GM12878 (cell line): ENCODE measurements around the gene RALGPS1. TPM values are rescaled to one million over a fixed set of nuclear protein-coding genes. Genes with fewer than 3 reads are reported as not detected.

ENCODE experiments used
- ATAC-seq: fragments of 200-7000 bp; cut with Tn5 transposase; 3 replicates; pipeline ENCODE4 v1.9.1; 2020; ENCODE audit warnings: mild to moderate bottlenecking, moderate library complexity
- BruUV-seq: library from RNA; stranded (reverse); fragments of 400-500 nt; replicated peaks from 2 replicates; lab custom pipeline; 2021; lab: Mats Ljungman, UMichigan
- CTCF ChIA-PET: fragments of 300-600 bp; sonication (Branson Sonifier 250); formaldehyde crosslinking; extraction: SDS; loops from one replicate; lab custom pipeline; 2021; ENCODE audit warnings: inconsistent platforms; lab: Yijun Ruan, JAX
- POLR2A ChIA-PET: fragments of 350-600 bp; formaldehyde crosslinking; extraction: SDS; loops from one replicate; lab custom pipeline; 2021; ENCODE audit warnings: inconsistent platforms; lab: Charles Lee
- RAD21 ChIA-PET: fragments of 300-600 bp; sonication (Branson Sonifier 250); formaldehyde crosslinking; loops from one replicate; lab custom pipeline; 2023; ENCODE audit warnings: antibody characterized with exemption; ENCODE audit not compliant: unreplicated experiment; lab: Charles Lee
- SMC1A ChIA-PET: fragments of 300-600 bp; sonication (Branson Sonifier 250); formaldehyde crosslinking; loops from one replicate; lab custom pipeline; 2023; ENCODE audit not compliant: unreplicated experiment, uncharacterized antibody; lab: Charles Lee
- DNase-seq: peaks from one replicate; pipeline ENCODE4 v3.0.0-alpha.2; 2011; ENCODE audit warnings: low read depth, low spot score
- FAIRE-seq: peaks from 3 replicates; lab custom pipeline; 2011; peaks lifted over from hg19 to GRCh38; lab: Jason Lieb, UNC
- H2AFZ ChIP-seq: 2 replicates; pipeline ENCODE4 v1.6.0; 2011; ENCODE audit warnings: low read depth, low read length, control low read depth; ENCODE audit not compliant: control insufficient read depth
- H3K27ac ChIP-seq: 2 replicates; pipeline ENCODE4 v1.5.1; 2011; ENCODE audit warnings: control low read depth; ENCODE audit not compliant: control insufficient read depth, insufficient read depth
- H3K27me3 ChIP-seq, 2 experiments: replicated peaks in 1 of 2; 2 replicates each; pipeline versions ENCODE4 v1.6.0 to v1.6.1; 2011; ENCODE audit warnings: low read length in 1 of 2; ENCODE audit not compliant: control insufficient read depth in 2 of 2, insufficient read depth in 2 of 2
- H3K36me3 ChIP-seq, 2 experiments: 2 replicates each; pipeline ENCODE4 v1.5.1; 2011; ENCODE audit warnings: low read length in 1 of 2; ENCODE audit not compliant: control insufficient read depth in 2 of 2, insufficient read depth in 2 of 2
- H3K4me1 ChIP-seq: 2 replicates; pipeline ENCODE4 v1.6.1; 2011; ENCODE audit warnings: mild to moderate bottlenecking, low read length, moderate library complexity, mixed read lengths; ENCODE audit not compliant: control insufficient read depth, insufficient read depth
- H3K4me2 ChIP-seq: 2 replicates; pipeline ENCODE4 v1.6.0; 2011; ENCODE audit warnings: control low read depth; ENCODE audit not compliant: control insufficient read depth, insufficient read depth
- H3K4me3 ChIP-seq: fragments of 200-600 bp; sonication (generic); 2 replicates; pipeline ENCODE4 v1.5.1; 2016
- H3K79me2 ChIP-seq: 2 replicates; pipeline ENCODE4 v1.6.0; 2011; ENCODE audit warnings: low read length; ENCODE audit not compliant: control insufficient read depth, insufficient read depth
- H3K9ac ChIP-seq: 2 replicates; pipeline ENCODE4 v1.8.0; 2011; ENCODE audit warnings: low read length, control low read depth, mixed read lengths; ENCODE audit not compliant: control insufficient read depth, insufficient read depth
- H3K9me3 ChIP-seq: replicated peaks from 3 replicates; pipeline ENCODE4 v1.5.1; 2011; ENCODE audit warnings: mild to moderate bottlenecking, low read length; ENCODE audit not compliant: control insufficient read depth, insufficient read depth
- H4K20me1 ChIP-seq: 2 replicates; pipeline ENCODE4 v1.6.0; 2011; ENCODE audit not compliant: control insufficient read depth, insufficient read depth
- BRCA1 ChIP-seq: IDR thresholded peaks from 2 replicates; pipeline ENCODE4 v1.6.1; 2011; ENCODE audit warnings: low read depth, low read length, improper control_type of control experiment
- CHD2 ChIP-seq: IDR thresholded peaks from 2 replicates; pipeline ENCODE4 v1.6.1; 2011; ENCODE audit warnings: low read depth, low read length, improper control_type of control experiment, borderline replicate concordance
- CREB1 ChIP-seq: IDR thresholded peaks from 2 replicates; pipeline ENCODE4 v1.6.1; 2012; ENCODE audit warnings: low read depth, mild to moderate bottlenecking, inconsistent platforms
- IKZF1 ChIP-seq: fragments of 450-650 bp; conservative IDR thresholded peaks from 2 replicates; pipeline ENCODE4 v1.6.1; 2017; ENCODE audit warnings: antibody characterized with exemption, mild to moderate bottlenecking
- IKZF2 ChIP-seq, 2 experiments: fragments of 450-650 bp; IDR thresholded peaks; 2 replicates each; pipeline ENCODE4 v1.6.1; 2017; ENCODE audit warnings: mild to moderate bottlenecking in 2 of 2, moderate library complexity in 2 of 2
- MYC ChIP-seq: IDR thresholded peaks from 2 replicates; pipeline ENCODE4 v1.6.1; 2011; ENCODE audit warnings: mild to moderate bottlenecking, low read length, moderate library complexity, inconsistent platforms; ENCODE audit not compliant: insufficient read depth, insufficient replicate concordance, insufficient read length, severe bottlenecking
- PAX8 ChIP-seq: fragments of 450-650 bp; IDR thresholded peaks from 2 replicates; pipeline ENCODE4 v1.6.1; 2017; ENCODE audit warnings: mild to moderate bottlenecking, moderate library complexity
- PML ChIP-seq: IDR thresholded peaks from 2 replicates; pipeline ENCODE4 v1.6.1; 2012; ENCODE audit warnings: low read length, inconsistent platforms
- RBBP5 ChIP-seq: fragments of 200-600 bp; sonication (generic); conservative IDR thresholded peaks from 2 replicates; pipeline ENCODE4 v1.6.1; 2016
- SPI1 ChIP-seq: IDR thresholded peaks from 2 replicates; pipeline ENCODE4 v1.6.1; 2011; ENCODE audit warnings: low read depth, mild to moderate bottlenecking, low read length, moderate library complexity, borderline replicate concordance; ENCODE audit not compliant: insufficient read depth
- SREBF1 ChIP-seq: IDR thresholded peaks from 2 replicates; pipeline ENCODE4 v1.6.1; 2012; ENCODE audit warnings: mild to moderate bottlenecking, low read length
- STAT1 ChIP-seq: fragments of 450-650 bp; conservative IDR thresholded peaks from 2 replicates; pipeline ENCODE4 v1.6.1; 2014; ENCODE audit warnings: antibody characterized with exemption, mild to moderate bottlenecking
- TCF12 ChIP-seq: IDR thresholded peaks from 2 replicates; pipeline ENCODE4 v1.6.1; 2011; ENCODE audit warnings: low read depth, mild to moderate bottlenecking, low read length
- ZNF384 ChIP-seq: IDR thresholded peaks from 2 replicates; pipeline ENCODE4 v1.6.1; 2012; ENCODE audit warnings: low read depth, mild to moderate bottlenecking, low read length, improper control_type of control experiment, borderline replicate concordance
- WGBS: methylation state at CpG from one replicate; pipeline ENCODE4 v1.1.6; 2016; ENCODE audit warnings: low lambda C conversion rate; ENCODE audit not compliant: insufficient replicate concordance, insufficient coverage; ENCODE audit errors: missing lambda C conversion rate; 5-methylcytosine and 5-hydroxymethylcytosine counted together
- in situ Hi-C: fragments of 300-500 bp; cut with MboI; formaldehyde crosslinking; loops from 9 replicates; pipeline ENCODE4 v1.14.3; 2018; ENCODE audit warnings: mixed read lengths
- intact Hi-C: fragments of 100-400 bp; cut with micrococcal nuclease; formaldehyde crosslinking; loops from one replicate; pipeline ENCODE4 v1.14.2; 2022; ENCODE audit not compliant: unreplicated experiment
- polyA plus RNA-seq, 11 experiments: library from polyadenylated mRNA; depleted of rRNA in 4 of 11; unstranded in 6 of 11; stranded (reverse) in 5 of 11; fragments of >200 nt; fragmentation: Nextera tagmentation in 4 of 11; fragmentation: Illumina TruSeq in 1 of 11; extraction: Ambion mirVana in 4 of 11; extraction: Trizol in 1 of 11; gene quantifications; 1 replicate in 1 of 11; 2 replicates in 10 of 11; pipeline versions ENCODE4 v1.2.1 to v1.2.3, GENCODE V29; 2011 to 2016; ENCODE audit warnings: inconsistent platforms in 2 of 11, missing spikeins in 2 of 11, low read depth in 1 of 11
- total RNA-seq, 4 experiments: library from RNA; depleted of rRNA in 3 of 4; stranded (reverse); fragments of >200 nt in 3 of 4; fragmentation: Illumina TruSeq in 1 of 4; extraction: Trizol in 1 of 4; gene quantifications; 2 replicates each; pipeline versions ENCODE4 v1.2.1 to v1.2.3, GENCODE V29; 2013 to 2021
- TF ChIP-seq, protein P1 (sequence below): fragments of 450-650 bp; IDR thresholded peaks from 2 replicates; pipeline ENCODE4 v1.6.1; 2017; ENCODE audit warnings: borderline replicate concordance
- TF ChIP-seq, protein P2 (sequence below): IDR thresholded peaks from 2 replicates; pipeline ENCODE4 v1.6.1; 2012; ENCODE audit warnings: low read length, inconsistent platforms

Gene RALGPS1
- total and polyA plus RNA-seq, 10 of the 15 experiments (the other 5 are each of a cell fraction or from before 2014, with no cell fraction given) = 0.13 to 5.6 (median 2.7) TPM

DNA sequence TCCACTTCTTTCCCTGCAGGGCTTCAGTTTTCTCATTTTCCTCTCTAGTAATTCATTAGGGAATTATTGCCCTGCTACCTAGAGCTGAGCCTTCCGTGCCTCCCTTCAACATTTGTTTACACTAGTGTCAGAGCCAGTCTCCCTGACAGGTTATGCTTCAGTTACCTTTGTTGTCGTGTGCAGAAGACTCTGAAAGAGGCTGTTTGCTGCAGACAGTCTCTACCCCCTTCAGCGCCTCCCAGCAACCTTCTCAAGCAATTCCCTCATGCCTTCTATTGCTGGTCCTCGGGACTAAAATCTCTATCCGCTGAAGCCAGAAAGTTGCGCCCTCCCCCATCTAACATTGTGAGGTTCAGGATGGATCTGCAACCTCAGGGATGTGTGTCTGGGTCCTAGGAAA, 12.8 kb downstream of the RALGPS1 start (continued):
- TF ChIP-seq, protein P1, sequence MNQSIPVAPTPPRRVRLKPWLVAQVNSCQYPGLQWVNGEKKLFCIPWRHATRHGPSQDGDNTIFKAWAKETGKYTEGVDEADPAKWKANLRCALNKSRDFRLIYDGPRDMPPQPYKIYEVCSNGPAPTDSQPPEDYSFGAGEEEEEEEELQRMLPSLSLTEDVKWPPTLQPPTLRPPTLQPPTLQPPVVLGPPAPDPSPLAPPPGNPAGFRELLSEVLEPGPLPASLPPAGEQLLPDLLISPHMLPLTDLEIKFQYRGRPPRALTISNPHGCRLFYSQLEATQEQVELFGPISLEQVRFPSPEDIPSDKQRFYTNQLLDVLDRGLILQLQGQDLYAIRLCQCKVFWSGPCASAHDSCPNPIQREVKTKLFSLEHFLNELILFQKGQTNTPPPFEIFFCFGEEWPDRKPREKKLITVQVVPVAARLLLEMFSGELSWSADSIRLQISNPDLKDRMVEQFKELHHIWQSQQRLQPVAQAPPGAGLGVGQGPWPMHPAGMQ = no peak
- TF ChIP-seq CREB1 = no peak
- TF ChIP-seq MYC = no peak
- TF ChIP-seq SREBF1 = no peak

DNA sequence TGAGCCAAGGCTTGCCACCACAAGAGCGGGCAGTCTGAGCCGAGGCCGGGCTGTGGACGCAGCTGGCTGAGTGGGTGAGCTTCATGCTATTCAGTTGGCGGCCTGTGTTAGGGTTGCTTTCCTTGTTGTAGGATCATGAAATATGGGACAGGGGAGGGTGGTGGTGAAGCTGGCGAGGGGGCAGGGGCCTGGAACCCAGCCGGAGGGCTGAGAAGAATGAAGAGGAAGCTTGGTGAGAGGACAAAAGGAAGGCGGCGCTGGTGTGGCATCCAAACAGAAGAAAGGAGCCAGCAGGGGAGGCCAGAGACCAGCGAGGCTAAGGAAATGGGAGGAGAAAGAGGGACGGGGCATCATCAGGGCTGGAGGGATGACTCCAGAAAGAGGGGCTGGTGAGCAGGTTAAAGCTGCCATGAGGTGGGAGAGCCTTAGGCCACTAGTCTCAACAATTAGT, 18.3 kb downstream of the RALGPS1 start:
- Histone ChIP-seq H3K9ac (no peak overlapping the region), H3K27me3 (no peaks in the 10 kb centered on the region), H3K9me3 (no peaks in the 10 kb centered on the region), H3K27ac (no peak overlapping the region), H2AFZ (no peak overlapping the region), H3K4me1 (no peaks in the 10 kb centered on the region), H3K36me3 (no peaks in the 10 kb centered on the region; a peak in 1 of 4 replicates), H3K4me2 (no peak overlapping the region), H3K79me2 (no peaks in the 10 kb centered on the region), H3K4me3 (no peak overlapping the region), H4K20me1 (no peaks in the 10 kb centered on the region)
- in situ Hi-C loops (no loop called here), intact Hi-C loops (no loop called here)
- DNase-seq = no peak
- ChIA-PET CTCF (interaction anchor here (2.0 kb wide), 1 partner anchor 9 kb away, joined by 5 read pairs; no protein-coding TSS in a partner anchor), RAD21 (interaction anchor here (1.2 kb wide), 1 partner anchor 33 kb away, joined by 3 read pairs; no protein-coding TSS in a partner anchor), POLR2A (no interaction called here)
- FAIRE-seq = no peak
- no peak for TF ChIP-seq PML
- TF ChIP-seq TCF12 = no peak
- TF ChIP-seq IKZF1 = no peak
- TF ChIP-seq IKZF2 (IDR thresholded peaks at IDR 0.05) = no peak
- TF ChIP-seq CHD2 = no peak
- TF ChIP-seq BRCA1 = no peak
- TF ChIP-seq RBBP5 = no peak
- no peak for TF ChIP-seq ZNF384
- TF ChIP-seq, protein P2, sequence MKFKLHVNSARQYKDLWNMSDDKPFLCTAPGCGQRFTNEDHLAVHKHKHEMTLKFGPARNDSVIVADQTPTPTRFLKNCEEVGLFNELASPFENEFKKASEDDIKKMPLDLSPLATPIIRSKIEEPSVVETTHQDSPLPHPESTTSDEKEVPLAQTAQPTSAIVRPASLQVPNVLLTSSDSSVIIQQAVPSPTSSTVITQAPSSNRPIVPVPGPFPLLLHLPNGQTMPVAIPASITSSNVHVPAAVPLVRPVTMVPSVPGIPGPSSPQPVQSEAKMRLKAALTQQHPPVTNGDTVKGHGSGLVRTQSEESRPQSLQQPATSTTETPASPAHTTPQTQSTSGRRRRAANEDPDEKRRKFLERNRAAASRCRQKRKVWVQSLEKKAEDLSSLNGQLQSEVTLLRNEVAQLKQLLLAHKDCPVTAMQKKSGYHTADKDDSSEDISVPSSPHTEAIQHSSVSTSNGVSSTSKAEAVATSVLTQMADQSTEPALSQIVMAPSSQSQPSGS = no peak
- no peak for TF ChIP-seq STAT1
- no peak for TF ChIP-seq PAX8
- no peak for TF ChIP-seq SPI1
- TF ChIP-seq, all 136 proteins: peak for 0
- SMC1A ChIA-PET = no interaction called here
- ATAC-seq = no peak
- 73% methylated on average over 11 of the region's 11 CpGs for WGBS
- no TSS peak for BruUV-seq
